K562 (cell line): ENCODE measurements around the gene OTOG. TPM values are rescaled to one million over a fixed set of nuclear protein-coding genes. Genes with fewer than 3 reads are reported as not detected.

Experiments used
- ATAC-seq: fragments of 200-7000 bp; cut with Tn5 transposase; 3 replicates; pipeline ENCODE4 v1.9.1; 2020; ENCODE audit warnings: moderate library complexity
- BruUV-seq: library from RNA; stranded (reverse); fragments of 400-500 nt; replicated peaks from 2 replicates; lab custom pipeline; 2021; lab: Mats Ljungman, UMichigan
- CTCF ChIA-PET: fragments of 300-600 bp; formaldehyde crosslinking; extraction: SDS; loops from one replicate; lab custom pipeline; 2021; ENCODE audit warnings: low intra/inter-chr PET ratio; lab: Yijun Ruan, JAX
- POLR2A ChIA-PET: fragments of 300-600, 350-650 bp; sonication (Branson Sonifier 250); formaldehyde crosslinking; extraction: SDS; loops from one replicate; lab custom pipeline; 2021; ENCODE audit warnings: antibody characterized with exemption, inconsistent platforms; lab: Yijun Ruan, JAX
- DNase-seq, 4 experiments: peaks; one replicate each; pipeline versions ENCODE4 v3.0.0 to v3.0.0-alpha.2; 2011 to 2018; ENCODE audit warnings: low spot score in 3 of 4, mixed read lengths in 3 of 4; ENCODE audit errors: extremely low read depth in 1 of 4
- FAIRE-seq: peaks from 2 replicates; lab custom pipeline; 2011; peaks lifted over from hg19 to GRCh38; lab: Jason Lieb, UNC
- H2AFZ ChIP-seq: 2 replicates; pipeline ENCODE4 v1.6.0; 2011; ENCODE audit warnings: low read depth, low read length, control low read depth, inconsistent platforms
- H3K27ac ChIP-seq: fragments of 200-600 bp; 3 replicates; pipeline ENCODE4 v1.8.0; 2011; ENCODE audit warnings: low read depth, mild to moderate bottlenecking, control low read depth, inconsistent platforms, low read length, moderate library complexity, mixed read lengths; ENCODE audit errors: extremely low read depth
- H3K27me3 ChIP-seq, 2 experiments: fragments of 300-600 bp in 1 of 2; 2 replicates in 1 of 2; 3 replicates in 1 of 2; pipeline versions ENCODE4 v1.6.0 to v1.8.0; 2011; ENCODE audit warnings: inconsistent platforms in 2 of 2, low read length in 2 of 2, mild to moderate bottlenecking in 1 of 2, mixed read lengths in 1 of 2, moderate library complexity in 1 of 2; ENCODE audit not compliant: control insufficient read depth in 2 of 2, insufficient read depth in 2 of 2
- H3K36me3 ChIP-seq: fragments of 300-600 bp; 3 replicates; pipeline ENCODE4 v1.8.0; 2011; ENCODE audit warnings: mild to moderate bottlenecking, low read length, inconsistent platforms; ENCODE audit not compliant: control insufficient read depth, insufficient read depth
- H3K4me1 ChIP-seq, 2 experiments: fragments of 200-600 bp in 1 of 2; replicated peaks in 1 of 2; 2 replicates in 1 of 2; 3 replicates in 1 of 2; pipeline versions ENCODE4 v1.5.1 to v1.8.0; 2011; ENCODE audit warnings: inconsistent platforms in 2 of 2, low read length in 2 of 2, mild to moderate bottlenecking in 1 of 2, mixed read lengths in 1 of 2, moderate library complexity in 1 of 2; ENCODE audit not compliant: control insufficient read depth in 2 of 2, insufficient read depth in 2 of 2
- H3K4me2 ChIP-seq: 2 replicates; pipeline ENCODE4 v1.6.1; 2011; ENCODE audit warnings: low read length, control low read depth, inconsistent platforms, mixed read lengths; ENCODE audit not compliant: insufficient read depth
- H3K4me3 ChIP-seq: fragments of 200-600 bp; sonication (generic), shearing (Covaris generic); 2 replicates; pipeline ENCODE4 v1.5.1; 2016; ENCODE audit warnings: control low read depth, inconsistent platforms
- H3K79me2 ChIP-seq: fragments of 200-600 bp; 3 replicates; pipeline ENCODE4 v1.8.0; 2011; ENCODE audit warnings: low read length, inconsistent platforms; ENCODE audit not compliant: control insufficient read depth, insufficient read depth
- H3K9ac ChIP-seq, 2 experiments: 2 replicates each; pipeline versions ENCODE4 v1.6.0 to v1.6.1; 2011; ENCODE audit warnings: low read depth in 2 of 2, low read length in 2 of 2, control low read depth in 1 of 2, inconsistent platforms in 1 of 2, mild to moderate bottlenecking in 1 of 2, mixed read lengths in 1 of 2; ENCODE audit not compliant: insufficient read depth in 1 of 2
- H3K9me1 ChIP-seq: one replicate; pipeline ENCODE4 v1.6.0; 2011; ENCODE audit warnings: inconsistent platforms, mild to moderate bottlenecking, low read length, moderate library complexity; ENCODE audit not compliant: control insufficient read depth, insufficient read depth
- H3K9me3 ChIP-seq: replicated peaks from 2 replicates; pipeline ENCODE4 v1.5.1; 2011; ENCODE audit warnings: low read depth, low read length, inconsistent platforms; ENCODE audit not compliant: control insufficient read depth, insufficient read depth
- H4K20me1 ChIP-seq: replicated peaks from 2 replicates; pipeline ENCODE4 v1.6.1; 2011; ENCODE audit warnings: low read length, inconsistent platforms, mixed read lengths; ENCODE audit not compliant: control insufficient read depth, insufficient read depth
- ATF7 ChIP-seq: fragments of 450-650 bp; IDR thresholded peaks from 2 replicates; pipeline ENCODE4 v1.7.1; 2014; ENCODE audit warnings: mild to moderate bottlenecking, moderate library complexity
- CSDE1 ChIP-seq, 2 experiments: fragments of 450-650 bp; IDR thresholded peaks; 2 replicates each; pipeline ENCODE4 v1.6.1; 2016; ENCODE audit warnings: mild to moderate bottlenecking in 1 of 2
- FOXP1 ChIP-seq: sonication (generic); formaldehyde crosslinking; IDR thresholded peaks from 2 replicates; pipeline ENCODE4 v1.8.0; 2022; ENCODE audit warnings: mild to moderate bottlenecking, missing genetic modification reagents
- KLF1 ChIP-seq: fragments of 450-650 bp; IDR thresholded peaks from 2 replicates; pipeline ENCODE4 v1.6.1; 2016; ENCODE audit warnings: missing genetic modification characterization, missing compliant biosample characterization
- MEIS2 ChIP-seq: fragments of 450-650 bp; IDR thresholded peaks from 2 replicates; pipeline ENCODE4 v1.6.1; 2014; ENCODE audit warnings: mild to moderate bottlenecking; ENCODE audit not compliant: partially characterized antibody
- OTX1 ChIP-seq: fragments of 450-650 bp; formaldehyde crosslinking; IDR thresholded peaks from 2 replicates; pipeline ENCODE4 v1.4.0; 2022; ENCODE audit warnings: mild to moderate bottlenecking
- ZBTB12 ChIP-seq: fragments of 250-450 bp; sonication (Bioruptor Pico); IDR thresholded peaks from 2 replicates; pipeline ENCODE4 v1.4.0; 2020
- ZNF212 ChIP-seq: fragments of 450-650 bp; formaldehyde crosslinking; IDR thresholded peaks from 2 replicates; pipeline ENCODE4 v1.4.0; 2020; ENCODE audit warnings: mild to moderate bottlenecking
- WGBS: fragments of 100-300 bp; shearing (Covaris generic); methylation state at CpG from one replicate; pipeline ENCODE4 v1.1.6; 2016; ENCODE audit warnings: low coverage, mixed read lengths; ENCODE audit not compliant: insufficient coverage; ENCODE audit errors: missing lambda C conversion rate; 5-methylcytosine and 5-hydroxymethylcytosine counted together
- in situ Hi-C: fragments of 300-500 bp; cut with MboI; formaldehyde crosslinking; loops from 4 replicates; pipeline ENCODE4 v1.15.0; 2018; ENCODE audit warnings: inconsistent platforms, mixed read lengths
- intact Hi-C: fragments of 100-400 bp; cut with micrococcal nuclease; formaldehyde crosslinking; loops from 2 replicates; pipeline ENCODE4 v1.14.2; 2022
- polyA plus RNA-seq, 8 experiments: library from polyadenylated mRNA; depleted of rRNA in 4 of 8; stranded (reverse) in 5 of 8; unstranded in 3 of 8; fragments of >200 nt; fragmentation: Nextera tagmentation in 2 of 8; fragmentation: Illumina TruSeq in 1 of 8; extraction: Ambion mirVana in 2 of 8; extraction: Trizol in 1 of 8; gene quantifications; 2 replicates each; pipeline versions ENCODE4 v1.2.1 to v1.2.3, GENCODE V29; 2011 to 2014; ENCODE audit warnings: inconsistent platforms in 1 of 8, missing spikeins in 1 of 8
- total RNA-seq, 7 experiments: library from RNA; depleted of rRNA in 6 of 7; stranded (reverse); fragments of >200 nt in 6 of 7; fragmentation: Illumina TruSeq in 2 of 7; extraction: Trizol in 2 of 7; gene quantifications; 2 replicates each; pipeline versions ENCODE4 v1.2.1 to v1.2.3, GENCODE V29; 2011 to 2021; ENCODE audit warnings: low replicate concordance in 1 of 7
- TF ChIP-seq, protein P1 (sequence below): fragments of 250-450 bp; sonication (Bioruptor Pico); IDR thresholded peaks from 2 replicates; pipeline ENCODE4 v1.5.0; 2022; ENCODE audit warnings: mild to moderate bottlenecking

OTOG gene
- total and polyA plus RNA-seq, 9 of the 15 experiments (the other 6 are each of a cell fraction or from before 2014, with no cell fraction given) = not detected

GRCh38 chr11:17631702-17632365, 84.8 kb downstream of the OTOG start:
- POLR2A ChIA-PET = no interaction called here

More at GRCh38 chr11:17631702-17632365, 84.8 kb downstream of the OTOG start:
- no peak overlapping the region for H3K4me3 ChIP-seq
- CTCF ChIA-PET = no interaction called here
- BruUV-seq = no TSS peak
- H3K79me2 ChIP-seq = no peaks in the 10 kb centered on the region
- in situ Hi-C loops (no loop called here), intact Hi-C loops (no loop called here)
- H3K36me3 ChIP-seq = no peaks in the 10 kb centered on the region
- TF ChIP-seq OTX1 (CRISPR knock-in tag) = no peak
- TF ChIP-seq MEIS2 = no peak
- no peak for TF ChIP-seq KLF1 (tag)
- no peak for TF ChIP-seq ATF7
- no peak for TF ChIP-seq CSDE1 (IDR thresholded peaks at IDR 0.05)
- TF ChIP-seq ZBTB12 (CRISPR knock-in tag) = no peak
- TF ChIP-seq ZNF212 (CRISPR knock-in tag) = no peak
- TF ChIP-seq, protein P1, sequence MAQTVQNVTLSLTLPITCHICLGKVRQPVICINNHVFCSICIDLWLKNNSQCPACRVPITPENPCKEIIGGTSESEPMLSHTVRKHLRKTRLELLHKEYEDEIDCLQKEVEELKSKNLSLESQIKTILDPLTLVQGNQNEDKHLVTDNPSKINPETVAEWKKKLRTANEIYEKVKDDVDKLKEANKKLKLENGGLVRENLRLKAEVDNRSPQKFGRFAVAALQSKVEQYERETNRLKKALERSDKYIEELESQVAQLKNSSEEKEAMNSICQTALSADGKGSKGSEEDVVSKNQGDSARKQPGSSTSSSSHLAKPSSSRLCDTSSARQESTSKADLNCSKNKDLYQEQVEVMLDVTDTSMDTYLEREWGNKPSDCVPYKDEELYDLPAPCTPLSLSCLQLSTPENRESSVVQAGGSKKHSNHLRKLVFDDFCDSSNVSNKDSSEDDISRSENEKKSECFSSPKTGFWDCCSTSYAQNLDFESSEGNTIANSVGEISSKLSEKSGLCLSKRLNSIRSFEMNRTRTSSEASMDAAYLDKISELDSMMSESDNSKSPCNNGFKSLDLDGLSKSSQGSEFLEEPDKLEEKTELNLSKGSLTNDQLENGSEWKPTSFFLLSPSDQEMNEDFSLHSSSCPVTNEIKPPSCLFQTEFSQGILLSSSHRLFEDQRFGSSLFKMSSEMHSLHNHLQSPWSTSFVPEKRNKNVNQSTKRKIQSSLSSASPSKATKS (CRISPR knock-in tag) = no peak
- no peak for TF ChIP-seq FOXP1 (CRISPR knock-in tag)
- no peak overlapping the region for H2AFZ ChIP-seq
- peaks cover 0 to 15% of the 10 kb centered on the region in 2 experiments; a peak in 1 of 5 replicates for H3K4me1 ChIP-seq
- FAIRE-seq (no peak), DNase-seq (no peak), ATAC-seq (no peak)
- H3K27ac ChIP-seq = no peak overlapping the region
- peaks cover 5 to 41% of the 10 kb centered on the region in 2 experiments; a peak in 4 of 5 replicates for H3K27me3 ChIP-seq
- no peak overlapping the region for H3K4me2 ChIP-seq
- 5% methylated on average over 18 of the region's 19 CpGs for WGBS
- peak overlapping the region in 1 of 2 experiments; percentile 45; a peak in 1 of 4 replicates for H3K9ac ChIP-seq
- no peaks in the 10 kb centered on the region for H4K20me1 ChIP-seq
- no peaks in the 10 kb centered on the region for H3K9me3 ChIP-seq
- no peaks in the 10 kb centered on the region for H3K9me1 ChIP-seq
